ENCODE results near the gene MBOAT1.
"Not testable (repeated sequence)": the region's sequence is repeated elsewhere in the genome, so short reads cannot be mapped to it uniquely, and the experiment has no call there.

The MBOAT1 gene

GRCh38 chr6:20173833-20174792, 38.2 kb downstream of the MBOAT1 start:
- FAIRE-seq = no peak

GRCh38 chr6:20172842-20173456, 39.3 kb downstream of the MBOAT1 start:
- peak; percentile 11 for FAIRE-seq

More at GRCh38 chr6:20173833-20174792, 38.2 kb downstream of the MBOAT1 start:
- DNase-seq (ENCODE audit: insufficient read length, low spot score) = no peak

GRCh38 chr6:20170455-20171148, 41.7 kb downstream of the MBOAT1 start:
- DNase-seq (ENCODE audit: insufficient read length, low spot score) (no peak), FAIRE-seq (no peak)

More at GRCh38 chr6:20172842-20173456, 39.3 kb downstream of the MBOAT1 start:
- no peak for DNase-seq (ENCODE audit: insufficient read length, low spot score)

GRCh38 chr6:20169786-20170185, 42.5 kb downstream of the MBOAT1 start:
- DNase-seq (ENCODE audit: insufficient read length, low spot score) (no peak), FAIRE-seq (no peak)

GRCh38 chr6:20169119-20169557, 43.1 kb downstream of the MBOAT1 start:
- DNase-seq (ENCODE audit: insufficient read length, low spot score) = no peak

GRCh38 chr6:20168690-20169089, 43.6 kb downstream of the MBOAT1 start:
- FAIRE-seq = no peak
- DNase-seq (ENCODE audit: insufficient read length, low spot score) = no peak

More at GRCh38 chr6:20169119-20169557, 43.1 kb downstream of the MBOAT1 start:
- FAIRE-seq = no peak

GRCh38 chr6:20167601-20168000, 44.7 kb downstream of the MBOAT1 start:
- DNase-seq (ENCODE audit: insufficient read length, low spot score) = no peak
- FAIRE-seq = no peak

- DNase-seq (ENCODE audit: insufficient read length, low spot score) (no peak), FAIRE-seq (no peak)
Observed at GRCh38 chr6:20166210-20166609, 46.1 kb downstream of the MBOAT1 start.

GRCh38 chr6:20162515-20162914, 49.8 kb downstream of the MBOAT1 start:
- FAIRE-seq = no peak
- no peak for DNase-seq (ENCODE audit: insufficient read length, low spot score)

- DNase-seq (ENCODE audit: insufficient read length, low spot score) (no peak), FAIRE-seq (no peak)
Observed at GRCh38 chr6:20160541-20161283, 51.6 kb downstream of the MBOAT1 start.

- no peak for FAIRE-seq
- DNase-seq (ENCODE audit: insufficient read length, low spot score) = no peak
Observed at GRCh38 chr6:20159781-20160540, 52.3 kb downstream of the MBOAT1 start.

GRCh38 chr6:20159098-20159497, 53.2 kb downstream of the MBOAT1 start:
- DNase-seq (ENCODE audit: insufficient read length, low spot score) = no peak
- FAIRE-seq = no peak

- no peak for FAIRE-seq
- DNase-seq (ENCODE audit: insufficient read length, low spot score) = no peak
Observed at GRCh38 chr6:20158676-20159075, 53.6 kb downstream of the MBOAT1 start.

GRCh38 chr6:20156824-20157223, 55.4 kb downstream of the MBOAT1 start:
- FAIRE-seq (no peak), DNase-seq (ENCODE audit: insufficient read length, low spot score) (no peak)

GRCh38 chr6:20154753-20155152, 57.5 kb downstream of the MBOAT1 start:
- no peak for DNase-seq (ENCODE audit: insufficient read length, low spot score)
- FAIRE-seq = no peak

- FAIRE-seq (no peak), DNase-seq (ENCODE audit: insufficient read length, low spot score) (no peak)
Observed at GRCh38 chr6:20153194-20153593, 59.1 kb downstream of the MBOAT1 start.

- DNase-seq (ENCODE audit: insufficient read length, low spot score) = no peak
- no peak for FAIRE-seq
Observed at GRCh38 chr6:20148433-20148832, 63.8 kb downstream of the MBOAT1 start.

- DNase-seq (ENCODE audit: insufficient read length, low spot score) (no peak), FAIRE-seq (no peak)
Observed at GRCh38 chr6:20147469-20147868, 64.8 kb downstream of the MBOAT1 start.

- DNase-seq (ENCODE audit: insufficient read length, low spot score); FAIRE-seq: not testable (repeated sequence)
Observed at GRCh38 chr6:20146831-20147230, 65.4 kb downstream of the MBOAT1 start.

GRCh38 chr6:20146291-20146690, 66.0 kb downstream of the MBOAT1 start:
- no peak for FAIRE-seq

More at GRCh38 chr6:20146291-20146690, 66.0 kb downstream of the MBOAT1 start:
- DNase-seq (ENCODE audit: insufficient read length, low spot score) = no peak
